Measurements from ENCODE around the gene FHIP2A. TPM values are rescaled to one million over a fixed set of nuclear protein-coding genes. Genes with fewer than 3 reads are reported as not detected.

The FHIP2A gene
- total RNA-seq, 1 donor = 49.6 TPM

GRCh38 chr10:114823077-114823463 lies 1.5 kb downstream of the FHIP2A start:
- Histone ChIP-seq H3K9me3 (ENCODE audit: low read depth, low read length) (no peaks in the 10 kb centered on the region), H4K20me1 (ENCODE audit: insufficient read depth, low read length) (no peaks in the 10 kb centered on the region), H3K27ac (ENCODE audit: low read depth, low read length) (peak overlapping the region; percentile 86), H3K4me1 (ENCODE audit: insufficient read depth, low read length) (peaks cover 47% of the 10 kb centered on the region), H3K36me3 (ENCODE audit: insufficient read depth, low read length) (no peaks in the 10 kb centered on the region), H3K79me2 (ENCODE audit: insufficient read depth, low read length) (peaks cover 76% of the 10 kb centered on the region), H2AFZ (ENCODE audit: low read length) (no peak overlapping the region), H3K4me3 (ENCODE audit: insufficient read depth, low read length) (peak overlapping the region; percentile 73), H3K4me2 (ENCODE audit: insufficient read depth, low read length) (peak overlapping the region; percentile 79), H3K27me3 (ENCODE audit: insufficient read depth, low read length) (no peaks in the 10 kb centered on the region)
- no peak for TF ChIP-seq CTCF (IDR thresholded peaks at IDR 0.05; ENCODE audit: extremely low read depth, low read depth, low read length)
- no peak for DNase-seq (ENCODE audit: insufficient read length, low spot score, missing footprints)

GRCh38 chr10:114824391-114824790 lies 2.8 kb downstream of the FHIP2A start:
- Histone ChIP-seq H3K27ac (ENCODE audit: low read depth, low read length) (peak overlapping the region; percentile 98), H3K79me2 (ENCODE audit: insufficient read depth, low read length) (peaks cover 81% of the 10 kb centered on the region), H3K27me3 (ENCODE audit: insufficient read depth, low read length) (no peaks in the 10 kb centered on the region), H2AFZ (ENCODE audit: low read length) (no peak overlapping the region), H4K20me1 (ENCODE audit: insufficient read depth, low read length) (peaks cover 3% of the 10 kb centered on the region), H3K36me3 (ENCODE audit: insufficient read depth, low read length) (no peaks in the 10 kb centered on the region), H3K4me3 (ENCODE audit: insufficient read depth, low read length) (peak overlapping the region; percentile 57), H3K9me3 (ENCODE audit: low read depth, low read length) (no peaks in the 10 kb centered on the region), H3K4me2 (ENCODE audit: insufficient read depth, low read length) (peak overlapping the region; percentile 79), H3K4me1 (ENCODE audit: insufficient read depth, low read length) (peaks cover 49% of the 10 kb centered on the region)
- TF ChIP-seq CTCF (IDR thresholded peaks at IDR 0.05; ENCODE audit: extremely low read depth, low read depth, low read length) = no peak
- DNase-seq (ENCODE audit: insufficient read length, low spot score, missing footprints) = peak; percentile 81

GRCh38 chr10:114825513-114826253 lies 4.1 kb downstream of the FHIP2A start:
- peak overlapping the region; percentile 79 for H3K4me2 ChIP-seq (ENCODE audit: insufficient read depth, low read length)
- no peaks in the 10 kb centered on the region for H3K27me3 ChIP-seq (ENCODE audit: insufficient read depth, low read length)
- H3K79me2 ChIP-seq (ENCODE audit: insufficient read depth, low read length) = peaks cover 84% of the 10 kb centered on the region
- no peaks in the 10 kb centered on the region for H3K36me3 ChIP-seq (ENCODE audit: insufficient read depth, low read length)
- H2AFZ ChIP-seq (ENCODE audit: low read length) = no peak overlapping the region
- peak overlapping the region; percentile 98 for H3K27ac ChIP-seq (ENCODE audit: low read depth, low read length)
- H3K4me1 ChIP-seq (ENCODE audit: insufficient read depth, low read length) = peaks cover 51% of the 10 kb centered on the region
- DNase-seq (ENCODE audit: insufficient read length, low spot score, missing footprints) = peak; percentile 85
- no peak for TF ChIP-seq CTCF (IDR thresholded peaks at IDR 0.05; ENCODE audit: extremely low read depth, low read depth, low read length)
- peaks cover 3% of the 10 kb centered on the region for H4K20me1 ChIP-seq (ENCODE audit: insufficient read depth, low read length)
- H3K9me3 ChIP-seq (ENCODE audit: low read depth, low read length) = no peaks in the 10 kb centered on the region
- no peak overlapping the region for H3K4me3 ChIP-seq (ENCODE audit: insufficient read depth, low read length)

GRCh38 chr10:114829160-114829909 lies 7.8 kb downstream of the FHIP2A start:
- no peak for DNase-seq (ENCODE audit: insufficient read length, low spot score, missing footprints)
- Histone ChIP-seq H2AFZ (ENCODE audit: low read length) (no peak overlapping the region), H3K27me3 (ENCODE audit: insufficient read depth, low read length) (no peaks in the 10 kb centered on the region), H3K4me1 (ENCODE audit: insufficient read depth, low read length) (peaks cover 48% of the 10 kb centered on the region), H3K36me3 (ENCODE audit: insufficient read depth, low read length) (peaks cover 23% of the 10 kb centered on the region), H3K79me2 (ENCODE audit: insufficient read depth, low read length) (peaks cover 87% of the 10 kb centered on the region), H3K27ac (ENCODE audit: low read depth, low read length) (peak overlapping the region; percentile 42), H3K4me2 (ENCODE audit: insufficient read depth, low read length) (no peak overlapping the region), H4K20me1 (ENCODE audit: insufficient read depth, low read length) (peaks cover 3% of the 10 kb centered on the region), H3K9me3 (ENCODE audit: low read depth, low read length) (no peaks in the 10 kb centered on the region), H3K4me3 (ENCODE audit: insufficient read depth, low read length) (no peak overlapping the region)
- TF ChIP-seq CTCF (IDR thresholded peaks at IDR 0.05; ENCODE audit: extremely low read depth, low read depth, low read length) = no peak
